Measurements from ENCODE around the gene PEX14. TPM values are rescaled to one million over a fixed set of nuclear protein-coding genes. Genes with fewer than 3 reads are reported as not detected.

The PEX14 gene
- polyA plus RNA-seq, 1 donor from 2014 or later, result 13.5 TPM

- Histone ChIP-seq H2AFZ (ENCODE audit: low read depth, low read length) (no peak overlapping the region), H3K27ac (ENCODE audit: low read length) (no peak overlapping the region), H3K9me2 (ENCODE audit: insufficient read depth, low read length) (no peaks in the 10 kb centered on the region), H3K27me3 (ENCODE audit: insufficient read depth, low read depth, low read length) (no peaks in the 10 kb centered on the region), H3K9ac (ENCODE audit: low read length) (no peak overlapping the region), H3K9me3 (ENCODE audit: low read length) (no peaks in the 10 kb centered on the region), H3K4me3 (ENCODE audit: low read length) (no peak overlapping the region), H3K79me2 (replicated peaks; ENCODE audit: insufficient read depth, low read length) (no peaks in the 10 kb centered on the region), H3F3A (ENCODE audit: insufficient read depth, low read length, poor library complexity, severe bottlenecking) (no peaks in the 10 kb centered on the region), H3K4me2 (ENCODE audit: low read length) (no peak overlapping the region), H3K36me3 (ENCODE audit: insufficient read depth, low read length) (no peaks in the 10 kb centered on the region), H4K20me1 (ENCODE audit: insufficient read depth) (no peaks in the 10 kb centered on the region)
- TF ChIP-seq REST (IDR thresholded peaks at IDR 0.05; ENCODE audit: borderline replicate concordance) (no peak), TAF1 (IDR thresholded peaks at IDR 0.05; ENCODE audit: low read depth) (no peak), MXI1 (conservative IDR thresholded peaks at IDR 0.05; ENCODE audit: poor library complexity, severe bottlenecking) (no peak), SMC3 (conservative IDR thresholded peaks at IDR 0.05; ENCODE audit: poor library complexity) (no peak), EZH2 (IDR thresholded peaks at IDR 0.05; ENCODE audit: borderline replicate concordance, insufficient read depth, low read length, poor library complexity, severe bottlenecking) (no peak), CTCF (IDR thresholded peaks at IDR 0.05; ENCODE audit: poor library complexity, severe bottlenecking) (no peak), RAD21 (conservative IDR thresholded peaks at IDR 0.05) (no peak), POLR2AphosphoS5 (IDR thresholded peaks at IDR 0.05) (no peak), EP300 (conservative IDR thresholded peaks at IDR 0.05; ENCODE audit: poor library complexity, severe bottlenecking) (no peak)
These were observed 66.5 kb downstream of the PEX14 start for GRCh38 chr1:10541286-10541685.

- no peaks in the 10 kb centered on the region for H3K9me2 ChIP-seq (ENCODE audit: insufficient read depth, low read length)
- H3K4me3 ChIP-seq (ENCODE audit: low read length), result no peak overlapping the region
- H3K9me3 ChIP-seq (ENCODE audit: low read length), result no peaks in the 10 kb centered on the region
- H3K36me3 ChIP-seq (ENCODE audit: insufficient read depth, low read length), result no peaks in the 10 kb centered on the region
- no peak overlapping the region for H3K4me2 ChIP-seq (ENCODE audit: low read length)
- no peak for TF ChIP-seq POLR2AphosphoS5 (IDR thresholded peaks at IDR 0.05)
- no peak for TF ChIP-seq EP300 (conservative IDR thresholded peaks at IDR 0.05; ENCODE audit: poor library complexity, severe bottlenecking)
- TF ChIP-seq RAD21 (conservative IDR thresholded peaks at IDR 0.05), result no peak
- TF ChIP-seq REST (IDR thresholded peaks at IDR 0.05; ENCODE audit: borderline replicate concordance), result no peak
- TF ChIP-seq SMC3 (conservative IDR thresholded peaks at IDR 0.05; ENCODE audit: poor library complexity), result no peak
- TF ChIP-seq CTCF (IDR thresholded peaks at IDR 0.05; ENCODE audit: poor library complexity, severe bottlenecking), result no peak
- TF ChIP-seq EZH2 (IDR thresholded peaks at IDR 0.05; ENCODE audit: borderline replicate concordance, insufficient read depth, low read length, poor library complexity, severe bottlenecking), result no peak
- TF ChIP-seq TAF1 (IDR thresholded peaks at IDR 0.05; ENCODE audit: low read depth), result no peak
- no peak for TF ChIP-seq MXI1 (conservative IDR thresholded peaks at IDR 0.05; ENCODE audit: poor library complexity, severe bottlenecking)
- no peaks in the 10 kb centered on the region for H3K27me3 ChIP-seq (ENCODE audit: insufficient read depth, low read depth, low read length)
- no peak overlapping the region for H3K27ac ChIP-seq (ENCODE audit: low read length)
- H2AFZ ChIP-seq (ENCODE audit: low read depth, low read length), result no peak overlapping the region
- H3F3A ChIP-seq (ENCODE audit: insufficient read depth, low read length, poor library complexity, severe bottlenecking), result no peaks in the 10 kb centered on the region
- H3K79me2 ChIP-seq (replicated peaks; ENCODE audit: insufficient read depth, low read length), result no peaks in the 10 kb centered on the region
- no peaks in the 10 kb centered on the region for H4K20me1 ChIP-seq (ENCODE audit: insufficient read depth)
- no peak overlapping the region for H3K9ac ChIP-seq (ENCODE audit: low read length)
These were observed 69.5 kb downstream of the PEX14 start for GRCh38 chr1:10544239-10544638.
